T-helper 22 cell (primary cell): Measurements from ENCODE around the gene PDCL2.

ENCODE experiments used
- DNase-seq: peaks from one replicate; pipeline ENCODE4 v3.0.0-alpha.2; 2020; ENCODE audit warnings: low read depth

The PDCL2 gene

DNA sequence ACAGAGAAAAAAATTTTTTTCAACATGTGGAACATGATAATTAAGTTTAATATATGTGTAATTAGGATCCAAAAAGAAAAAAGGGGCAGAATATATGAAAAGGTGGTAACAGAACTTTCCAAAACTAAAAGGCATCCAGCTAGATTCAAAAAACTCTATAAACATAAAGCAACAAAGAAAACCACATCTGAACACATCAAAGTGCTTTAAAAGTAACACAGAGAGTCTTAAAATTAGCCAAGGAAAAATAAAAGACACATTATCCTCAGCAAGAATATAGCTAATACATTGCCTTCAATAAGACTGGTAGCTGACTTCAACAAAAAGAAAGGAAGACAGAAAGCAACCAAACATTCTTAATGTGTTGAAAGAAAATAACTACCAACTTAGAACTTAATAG is 53.5 kb downstream of the PDCL2 start:
- no peak for DNase-seq

DNA sequence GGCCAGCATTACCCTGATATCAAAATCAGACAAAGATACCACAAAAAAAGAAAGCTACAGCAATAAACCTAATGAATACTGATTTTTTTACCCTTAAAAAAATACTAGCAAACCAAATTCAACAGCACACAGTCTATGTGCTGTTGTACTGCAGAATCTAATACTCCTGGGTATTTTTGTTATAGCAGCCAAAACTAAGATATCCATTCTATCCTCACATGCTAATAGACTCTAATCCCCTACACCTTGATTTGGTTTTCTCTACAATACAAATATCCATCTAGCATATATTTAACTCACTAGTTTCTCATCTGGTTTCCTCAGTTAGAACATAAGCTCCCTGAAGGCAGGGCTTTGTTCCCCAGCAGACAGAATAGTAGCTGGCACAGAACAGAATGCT is 57.7 kb downstream of the PDCL2 start:
- no peak for DNase-seq

DNA sequence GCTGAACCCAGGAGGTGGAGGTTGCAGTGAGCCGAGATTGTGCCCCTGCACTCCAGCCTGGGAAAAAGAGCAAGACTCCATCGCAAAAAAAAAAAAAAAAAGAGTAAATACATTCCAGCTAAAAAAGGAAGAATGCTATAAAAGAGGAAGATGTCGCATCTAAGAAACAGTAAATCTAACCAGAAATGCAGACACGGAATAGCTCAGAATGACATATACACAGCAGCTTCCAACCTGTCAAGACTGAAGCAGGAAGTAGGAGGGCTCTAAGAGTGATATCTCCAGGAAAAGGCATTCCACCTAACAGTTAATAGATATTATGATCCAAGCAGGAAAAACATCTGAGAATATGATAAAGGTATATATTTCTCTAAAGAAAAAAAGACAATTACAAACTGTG is 61.4 kb downstream of the PDCL2 start:
- DNase-seq = no peak

DNA sequence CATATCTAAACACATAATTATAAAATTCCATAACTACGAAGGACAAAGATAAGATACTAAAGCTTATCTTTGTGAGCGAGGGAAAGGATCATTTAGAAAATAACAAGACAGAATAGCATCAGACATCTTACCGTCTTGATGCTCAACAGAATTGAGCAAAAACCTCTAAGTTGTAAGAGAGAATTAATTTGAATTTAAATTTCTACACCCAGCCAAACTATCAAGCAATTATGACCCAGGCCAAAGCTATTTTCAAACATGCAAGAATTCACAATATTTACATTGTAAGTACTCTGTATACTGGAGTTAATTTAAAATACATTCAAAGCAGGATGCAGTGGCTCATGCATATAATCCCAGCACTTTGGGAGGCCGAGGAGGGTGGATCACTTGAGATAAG is 61.9 kb downstream of the PDCL2 start:
- DNase-seq = no peak

DNA sequence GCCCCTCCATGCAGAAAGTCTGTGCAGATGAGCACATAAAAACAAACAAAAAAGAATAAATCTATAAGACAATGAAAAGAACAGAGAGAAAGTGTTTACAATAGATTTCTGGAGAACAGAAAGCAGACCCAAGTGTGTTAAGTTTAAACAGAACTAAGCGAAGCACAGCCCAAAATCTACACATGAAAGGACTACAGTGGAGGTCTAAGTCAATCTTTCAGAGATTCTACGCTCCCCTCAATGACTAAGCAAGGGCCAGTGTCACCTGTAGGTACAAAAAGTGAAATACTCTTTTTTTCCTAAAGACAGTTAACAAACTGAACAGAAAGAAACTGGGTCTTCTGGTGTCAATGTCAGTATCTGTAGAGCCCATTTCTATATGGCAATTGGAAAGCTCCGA is 63.6 kb downstream of the PDCL2 start:
- no peak for DNase-seq

DNA sequence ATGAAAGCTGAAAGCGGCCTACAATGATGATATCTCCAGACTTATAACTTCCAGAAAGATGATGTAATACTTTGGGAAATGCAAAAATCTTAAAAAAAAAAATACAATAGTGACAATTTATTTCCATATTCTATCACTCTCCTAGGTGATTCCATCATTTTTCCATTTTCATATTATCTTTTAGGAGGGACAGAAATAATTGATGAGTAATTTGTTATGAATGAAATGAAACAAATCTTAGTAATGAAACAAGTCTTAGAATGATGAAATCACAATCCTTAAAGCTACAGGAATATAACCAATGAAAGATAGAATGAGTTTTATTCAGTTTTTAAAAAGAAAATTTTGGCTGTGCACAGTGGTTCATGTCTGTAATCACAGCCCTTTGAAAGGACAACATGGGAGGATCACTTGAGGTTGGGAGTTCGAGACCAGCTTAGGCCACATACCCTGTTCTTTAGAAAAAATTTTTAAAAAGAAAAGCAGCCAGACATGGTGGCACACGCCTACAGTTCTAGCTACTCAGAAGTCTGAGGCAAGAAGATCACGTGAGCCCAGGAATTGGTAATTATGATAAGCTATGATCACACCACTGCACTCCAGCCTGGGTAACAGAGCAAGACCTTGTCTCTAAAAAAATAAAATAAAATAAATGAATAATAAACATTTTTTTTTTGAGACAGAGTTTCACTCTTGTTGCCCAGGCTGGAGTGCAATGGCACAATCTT is 67.0 kb downstream of the PDCL2 start:
- no peak for DNase-seq

DNA sequence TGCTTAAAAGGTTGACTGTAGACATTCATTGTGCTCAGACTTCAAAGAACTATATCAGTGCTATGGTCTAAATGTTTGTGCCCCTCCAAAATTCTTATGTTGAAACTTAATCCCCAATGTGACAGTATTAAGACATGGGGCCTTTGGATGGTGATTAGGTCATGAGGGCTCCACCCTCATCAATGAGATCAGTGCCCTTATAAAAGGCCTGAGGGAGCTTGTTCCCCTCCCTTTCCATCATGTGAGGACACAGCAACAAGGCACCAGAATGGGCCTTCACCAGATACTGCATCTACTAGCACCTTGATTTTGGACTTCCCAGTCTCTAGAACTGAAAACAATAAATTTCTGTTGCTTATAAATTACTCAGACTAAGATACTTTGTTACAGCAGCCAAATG is 73.6 kb downstream of the PDCL2 start:
- no peak for DNase-seq

DNA sequence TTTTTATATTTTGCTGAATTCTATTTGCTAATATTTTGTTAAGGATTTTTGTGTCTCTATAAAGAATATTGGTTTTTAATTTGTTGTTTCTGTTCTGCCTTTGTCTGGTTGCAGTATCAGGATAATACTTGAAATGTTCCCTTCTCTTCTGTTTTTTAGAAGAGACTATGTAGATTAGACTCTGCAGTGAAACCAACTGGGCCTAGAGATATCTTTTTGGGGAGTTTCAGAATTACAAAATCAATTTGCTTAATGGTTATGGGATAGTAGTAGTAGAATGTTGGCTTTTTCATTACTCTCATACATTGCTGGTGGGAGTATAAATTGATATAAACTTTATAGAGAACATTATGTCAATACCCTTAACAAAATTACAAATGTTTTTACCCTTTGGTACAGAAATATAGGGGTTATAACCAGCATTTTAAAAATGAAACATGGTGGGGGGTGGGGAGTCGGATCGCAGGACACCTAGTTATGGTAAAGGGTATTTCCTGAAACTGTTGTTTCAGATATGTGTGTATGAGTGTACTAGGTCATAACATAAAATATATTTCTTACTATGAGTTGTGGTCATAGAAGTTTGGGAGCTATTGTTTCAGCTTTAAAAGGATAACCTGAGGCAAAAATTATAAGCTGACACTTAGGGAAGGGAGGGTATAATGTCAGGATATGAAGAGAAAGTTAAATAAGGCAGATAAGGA is 74.4 kb downstream of the PDCL2 start:
- no peak for DNase-seq

DNA sequence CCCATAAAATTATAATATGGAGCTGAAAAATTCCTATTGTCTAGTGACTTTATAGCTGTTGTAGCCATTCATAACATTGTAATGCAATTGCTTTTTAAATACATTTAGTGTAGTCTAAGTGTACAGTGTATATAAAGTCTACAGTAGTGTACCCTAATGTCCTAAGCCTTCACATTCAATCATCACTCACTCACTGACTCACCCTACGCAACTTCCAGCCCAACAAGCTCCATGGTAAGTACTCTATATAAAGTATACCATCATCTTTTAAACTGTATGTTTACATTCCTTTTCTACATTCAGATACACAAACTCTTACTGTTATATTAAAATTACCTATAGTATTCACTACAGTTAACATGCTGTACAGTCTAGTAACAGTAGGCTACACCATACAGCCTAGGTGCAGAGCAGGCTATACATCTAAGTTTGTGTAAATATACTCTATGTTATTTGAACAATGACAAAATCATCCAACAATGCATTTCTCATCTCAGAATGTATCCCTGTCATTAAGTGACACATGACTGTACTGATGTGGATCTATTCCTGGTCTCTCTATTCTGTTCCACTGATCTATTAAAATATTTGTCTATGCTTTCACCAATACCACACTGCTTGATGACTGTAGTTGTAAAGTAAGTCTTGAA is 79.0 kb downstream of the PDCL2 start:
- DNase-seq = no peak

DNA sequence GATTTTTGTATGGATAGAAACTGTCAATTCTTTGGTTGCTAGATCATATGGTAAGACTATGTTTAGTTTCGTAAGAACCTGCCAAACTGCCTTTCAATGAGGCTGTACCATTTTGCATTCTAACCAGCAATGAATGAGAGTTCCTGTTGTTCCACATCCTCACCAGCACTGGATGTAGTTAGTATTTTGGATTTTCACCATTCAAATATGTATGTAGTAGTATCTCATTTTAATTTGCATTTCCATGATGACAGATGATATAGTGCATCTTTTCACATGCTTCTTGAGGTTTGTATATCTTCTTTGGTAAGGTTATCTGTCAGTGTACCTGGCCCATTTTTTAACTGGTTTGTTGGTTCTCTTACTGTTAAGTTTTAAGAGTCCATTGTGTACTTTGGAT is 80.0 kb downstream of the PDCL2 start:
- no peak for DNase-seq

DNA sequence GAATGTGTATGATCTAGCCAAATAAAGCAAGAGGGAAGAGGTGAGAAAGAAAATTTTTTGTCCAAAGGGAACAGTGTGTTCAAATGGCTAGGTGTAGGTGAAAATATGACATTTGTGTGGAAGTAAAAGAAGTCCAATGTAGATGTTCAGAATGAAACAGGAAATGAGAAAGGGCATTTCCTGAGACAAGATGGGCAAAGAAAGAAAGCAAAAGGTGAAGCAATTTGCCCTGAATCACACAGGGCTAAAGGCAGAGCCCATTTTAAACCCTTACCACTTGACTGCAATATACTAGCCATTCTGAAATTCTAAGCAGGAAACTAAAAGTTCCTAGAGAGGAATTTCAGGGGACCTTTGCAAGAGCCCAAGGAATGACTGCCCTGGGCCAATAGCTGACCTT is 81.4 kb downstream of the PDCL2 start:
- DNase-seq = no peak

DNA sequence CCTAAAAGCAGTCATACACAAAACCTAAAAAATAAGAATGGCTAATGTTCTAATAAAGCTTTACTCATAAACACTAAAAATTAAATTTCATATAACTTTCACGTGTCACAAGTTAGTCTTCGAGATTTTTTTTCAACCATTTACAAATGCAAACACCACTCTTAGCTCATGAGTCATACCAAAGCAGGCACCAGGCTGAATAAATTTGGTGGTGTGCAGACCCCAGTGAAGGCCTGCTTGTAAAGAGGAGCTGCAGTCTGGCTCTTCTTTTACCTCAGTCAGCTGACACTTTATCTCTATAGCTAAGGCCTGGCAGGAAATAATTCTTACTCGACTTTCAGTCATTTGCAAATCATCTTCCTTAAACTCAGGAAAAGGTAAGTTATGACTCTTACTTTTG is 82.8 kb downstream of the PDCL2 start:
- DNase-seq = no peak

DNA sequence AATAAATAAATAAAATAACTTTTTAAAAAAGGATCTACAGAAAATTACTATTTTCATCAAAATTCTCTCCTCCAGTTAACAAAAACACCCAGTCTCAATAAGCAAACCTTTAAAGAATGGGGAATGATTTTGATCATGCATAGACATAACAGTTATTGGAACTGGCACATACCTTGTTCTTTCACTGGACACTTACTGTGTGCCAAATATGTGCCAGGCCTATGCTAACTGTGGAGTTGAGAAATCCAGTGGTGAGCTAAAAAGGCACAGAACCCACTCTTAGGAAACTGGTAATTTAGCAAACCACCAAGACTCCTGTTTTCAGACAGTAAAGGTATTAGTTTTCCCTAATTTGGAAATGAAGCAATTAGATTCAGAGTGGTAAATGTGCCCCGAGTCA is 84.4 kb downstream of the PDCL2 start:
- DNase-seq = no peak
